SK-N-SH treated with all-trans-retinoic acid at 6 μM for 48 hours (cell line): Measurements from ENCODE around the gene FAR1.
A peak's percentile ranks its signal among the peaks of the same experiment; 100 is the strongest.

Source experiments
- ATAC-seq: fragments of 200-7000 bp; cut with Tn5 transposase; 3 replicates; pipeline ENCODE4 v1.9.1; 2020; ENCODE audit warnings: mild to moderate bottlenecking, moderate library complexity
- ARNTL ChIP-seq: fragments of 450-650 bp; formaldehyde crosslinking; IDR thresholded peaks from 2 replicates; pipeline ENCODE4 v1.5.0; 2020; ENCODE audit warnings: low read depth, mild to moderate bottlenecking, moderate library complexity, borderline replicate concordance
- BACH2 ChIP-seq: fragments of 250-450 bp; sonication (Bioruptor Pico); IDR thresholded peaks from 2 replicates; pipeline ENCODE4 v1.9.0; 2021; ENCODE audit warnings: mild to moderate bottlenecking, borderline replicate concordance
- CSDC2 ChIP-seq: fragments of 250-450 bp; sonication (Bioruptor Pico); IDR thresholded peaks from 2 replicates; pipeline ENCODE4 v1.5.0; 2020; ENCODE audit warnings: mild to moderate bottlenecking, moderate library complexity
- ESRRG ChIP-seq: fragments of 250-450 bp; sonication (Bioruptor Pico); IDR thresholded peaks from 2 replicates; pipeline ENCODE4 v1.6.1; 2021; ENCODE audit warnings: mild to moderate bottlenecking
- GLIS3 ChIP-seq: fragments of 250-450 bp; sonication (Bioruptor Pico); IDR thresholded peaks from 2 replicates; pipeline ENCODE4 v1.5.0; 2020; ENCODE audit warnings: mild to moderate bottlenecking, moderate library complexity
- ISL1 ChIP-seq: fragments of 250-450 bp; sonication (Bioruptor Pico); IDR thresholded peaks from 2 replicates; pipeline ENCODE4 v2.1.2; 2022; ENCODE audit warnings: mild to moderate bottlenecking, moderate library complexity
- PATZ1 ChIP-seq: fragments of 250-450 bp; sonication (Bioruptor Pico); IDR thresholded peaks from 2 replicates; pipeline ENCODE4 v1.8.0; 2020; ENCODE audit warnings: mild to moderate bottlenecking, moderate library complexity, borderline replicate concordance
- PPARA ChIP-seq: fragments of 250-450 bp; sonication (Bioruptor Pico); IDR thresholded peaks from 2 replicates; pipeline ENCODE4 v1.5.0; 2020; ENCODE audit warnings: mild to moderate bottlenecking, borderline replicate concordance
- SNAI2 ChIP-seq: fragments of 250-450 bp; sonication (Bioruptor Pico); IDR thresholded peaks from 2 replicates; pipeline ENCODE4 v1.5.0; 2020; ENCODE audit warnings: mild to moderate bottlenecking, moderate library complexity
- TCF4 ChIP-seq: fragments of 250-450 bp; sonication (Bioruptor Pico); IDR thresholded peaks from 2 replicates; pipeline ENCODE4 v1.8.0; 2021; ENCODE audit warnings: mild to moderate bottlenecking, moderate library complexity, borderline replicate concordance
- TOX ChIP-seq: fragments of 250-450 bp; sonication (Bioruptor Pico); IDR thresholded peaks from 2 replicates; pipeline ENCODE4 v1.8.0; 2021; ENCODE audit warnings: mild to moderate bottlenecking, moderate library complexity, borderline replicate concordance
- ZC3H10 ChIP-seq: fragments of 250-450 bp; sonication (Bioruptor Pico); IDR thresholded peaks from 2 replicates; pipeline ENCODE4 v1.5.1; 2021; ENCODE audit warnings: mild to moderate bottlenecking, moderate library complexity
- ZFP3 ChIP-seq: fragments of 250-450 bp; sonication (Bioruptor Pico); IDR thresholded peaks from 2 replicates; pipeline ENCODE4 v1.5.0; 2020; ENCODE audit warnings: mild to moderate bottlenecking, moderate library complexity
- ZNF565 ChIP-seq: fragments of 450-650 bp; formaldehyde crosslinking; conservative IDR thresholded peaks from 2 replicates; pipeline ENCODE4 v1.5.0; 2020; ENCODE audit warnings: low read depth, mild to moderate bottlenecking, moderate library complexity
- ZNF70 ChIP-seq: fragments of 450-650 bp; formaldehyde crosslinking; IDR thresholded peaks from 2 replicates; pipeline ENCODE4 v1.5.0; 2020; ENCODE audit warnings: mild to moderate bottlenecking, moderate library complexity
- ZNF8 ChIP-seq: fragments of 450-650 bp; formaldehyde crosslinking; IDR thresholded peaks from 2 replicates; pipeline ENCODE4 v1.5.0; 2020; ENCODE audit warnings: mild to moderate bottlenecking, moderate library complexity
- TF ChIP-seq, protein P1 (sequence below): fragments of 250-450 bp; sonication (Bioruptor Pico); IDR thresholded peaks from 2 replicates; pipeline ENCODE4 v1.5.1; 2020; ENCODE audit warnings: low read depth, mild to moderate bottlenecking, moderate library complexity
- TF ChIP-seq, protein P2 (sequence below): fragments of 250-450 bp; sonication (Bioruptor Pico); IDR thresholded peaks from 2 replicates; pipeline ENCODE4 v1.8.0; 2021; ENCODE audit warnings: low read depth, mild to moderate bottlenecking, moderate library complexity, borderline replicate concordance
- TF ChIP-seq, protein P3 (sequence below): fragments of 250-450 bp; sonication (Bioruptor Pico); IDR thresholded peaks from 2 replicates; pipeline ENCODE4 v1.5.1; 2021; ENCODE audit warnings: mild to moderate bottlenecking, moderate library complexity
- TF ChIP-seq, protein P4 (sequence below): fragments of 250-450 bp; sonication (Bioruptor Pico); IDR thresholded peaks from 2 replicates; pipeline ENCODE4 v1.5.0; 2020; ENCODE audit warnings: mild to moderate bottlenecking, moderate library complexity

FAR1 gene

DNA sequence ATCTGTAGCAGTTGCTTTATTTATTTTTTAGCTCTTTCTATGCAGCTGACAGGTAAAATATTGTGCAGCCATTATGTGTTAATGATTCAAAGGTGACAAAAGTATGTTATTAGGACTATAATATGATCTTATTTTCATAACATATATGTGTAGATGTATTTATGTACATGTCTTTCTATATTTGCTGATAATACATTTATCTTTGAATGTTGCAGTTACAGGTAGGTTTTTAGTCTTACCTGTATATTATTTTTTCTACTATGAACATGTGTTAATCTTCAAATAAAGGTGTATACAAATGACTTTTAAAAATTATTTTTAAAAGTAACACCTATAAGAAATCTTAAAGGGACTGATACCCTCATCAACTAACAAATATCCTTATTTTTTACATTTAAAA lies 33.6 kb downstream of the FAR1 start:
- no peak for ATAC-seq
- TF ChIP-seq PATZ1 = no peak
- no peak for TF ChIP-seq TOX (CRISPR knock-in tag)
- no peak for TF ChIP-seq ESRRG
- TF ChIP-seq, protein P1, sequence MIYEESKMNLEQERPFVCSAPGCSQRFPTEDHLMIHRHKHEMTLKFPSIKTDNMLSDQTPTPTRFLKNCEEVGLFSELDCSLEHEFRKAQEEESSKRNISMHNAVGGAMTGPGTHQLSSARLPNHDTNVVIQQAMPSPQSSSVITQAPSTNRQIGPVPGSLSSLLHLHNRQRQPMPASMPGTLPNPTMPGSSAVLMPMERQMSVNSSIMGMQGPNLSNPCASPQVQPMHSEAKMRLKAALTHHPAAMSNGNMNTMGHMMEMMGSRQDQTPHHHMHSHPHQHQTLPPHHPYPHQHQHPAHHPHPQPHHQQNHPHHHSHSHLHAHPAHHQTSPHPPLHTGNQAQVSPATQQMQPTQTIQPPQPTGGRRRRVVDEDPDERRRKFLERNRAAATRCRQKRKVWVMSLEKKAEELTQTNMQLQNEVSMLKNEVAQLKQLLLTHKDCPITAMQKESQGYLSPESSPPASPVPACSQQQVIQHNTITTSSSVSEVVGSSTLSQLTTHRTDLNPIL (CRISPR knock-in tag) = no peak
- TF ChIP-seq BACH2 (CRISPR knock-in tag) = no peak
- no peak for TF ChIP-seq ARNTL (CRISPR knock-in tag)
- TF ChIP-seq CSDC2 (CRISPR knock-in tag) = no peak
- no peak for TF ChIP-seq ZFP3

- TF ChIP-seq GLIS3 (no peak), ZNF8 (CRISPR knock-in tag) (no peak), SNAI2 (CRISPR knock-in tag) (no peak)
- TF ChIP-seq, protein P2, sequence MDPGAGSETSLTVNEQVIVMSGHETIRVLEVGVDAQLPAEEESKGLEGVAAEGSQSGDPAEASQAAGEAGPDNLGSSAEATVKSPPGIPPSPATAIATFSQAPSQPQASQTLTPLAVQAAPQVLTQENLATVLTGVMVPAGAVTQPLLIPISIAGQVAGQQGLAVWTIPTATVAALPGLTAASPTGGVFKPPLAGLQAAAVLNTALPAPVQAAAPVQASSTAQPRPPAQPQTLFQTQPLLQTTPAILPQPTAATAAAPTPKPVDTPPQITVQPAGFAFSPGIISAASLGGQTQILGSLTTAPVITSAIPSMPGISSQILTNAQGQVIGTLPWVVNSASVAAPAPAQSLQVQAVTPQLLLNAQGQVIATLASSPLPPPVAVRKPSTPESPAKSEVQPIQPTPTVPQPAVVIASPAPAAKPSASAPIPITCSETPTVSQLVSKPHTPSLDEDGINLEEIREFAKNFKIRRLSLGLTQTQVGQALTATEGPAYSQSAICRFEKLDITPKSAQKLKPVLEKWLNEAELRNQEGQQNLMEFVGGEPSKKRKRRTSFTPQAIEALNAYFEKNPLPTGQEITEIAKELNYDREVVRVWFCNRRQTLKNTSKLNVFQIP (CRISPR knock-in tag) = no peak
- no peak for ATAC-seq
Observed at GRCh38 chr11:13705710-13706109, 37.2 kb downstream of the FAR1 start.

DNA sequence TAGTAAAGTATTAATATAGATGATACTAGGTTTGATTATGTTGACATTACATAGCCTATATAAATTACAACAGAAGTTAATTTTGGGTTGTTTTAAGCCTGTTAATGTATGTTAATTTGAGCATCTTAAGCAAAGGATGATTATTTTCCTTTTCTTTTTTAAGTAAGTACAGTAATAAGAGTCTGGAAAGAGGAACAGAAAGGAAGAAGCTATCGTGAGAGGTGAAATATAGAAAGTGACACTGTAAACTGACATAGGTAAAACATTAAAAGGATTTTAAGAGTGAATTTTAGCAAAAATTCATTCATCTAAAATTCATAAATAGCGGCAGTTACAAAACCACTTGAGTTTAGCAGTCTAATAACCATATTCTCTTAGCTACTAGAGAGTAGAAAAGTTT lies 45.5 kb downstream of the FAR1 start:
- TF ChIP-seq TCF4 (CRISPR knock-in tag) (no peak), ZFP3 (no peak), GLIS3 (no peak), ARNTL (CRISPR knock-in tag) (no peak)
- TF ChIP-seq, protein P3, sequence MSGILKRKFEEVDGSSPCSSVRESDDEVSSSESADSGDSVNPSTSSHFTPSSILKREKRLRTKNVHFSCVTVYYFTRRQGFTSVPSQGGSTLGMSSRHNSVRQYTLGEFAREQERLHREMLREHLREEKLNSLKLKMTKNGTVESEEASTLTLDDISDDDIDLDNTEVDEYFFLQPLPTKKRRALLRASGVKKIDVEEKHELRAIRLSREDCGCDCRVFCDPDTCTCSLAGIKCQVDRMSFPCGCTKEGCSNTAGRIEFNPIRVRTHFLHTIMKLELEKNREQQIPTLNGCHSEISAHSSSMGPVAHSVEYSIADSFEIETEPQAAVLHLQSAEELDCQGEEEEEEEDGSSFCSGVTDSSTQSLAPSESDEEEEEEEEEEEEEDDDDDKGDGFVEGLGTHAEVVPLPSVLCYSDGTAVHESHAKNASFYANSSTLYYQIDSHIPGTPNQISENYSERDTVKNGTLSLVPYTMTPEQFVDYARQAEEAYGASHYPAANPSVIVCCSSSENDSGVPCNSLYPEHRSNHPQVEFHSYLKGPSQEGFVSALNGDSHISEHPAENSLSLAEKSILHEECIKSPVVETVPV (CRISPR knock-in tag) = no peak
- no peak for ATAC-seq

DNA sequence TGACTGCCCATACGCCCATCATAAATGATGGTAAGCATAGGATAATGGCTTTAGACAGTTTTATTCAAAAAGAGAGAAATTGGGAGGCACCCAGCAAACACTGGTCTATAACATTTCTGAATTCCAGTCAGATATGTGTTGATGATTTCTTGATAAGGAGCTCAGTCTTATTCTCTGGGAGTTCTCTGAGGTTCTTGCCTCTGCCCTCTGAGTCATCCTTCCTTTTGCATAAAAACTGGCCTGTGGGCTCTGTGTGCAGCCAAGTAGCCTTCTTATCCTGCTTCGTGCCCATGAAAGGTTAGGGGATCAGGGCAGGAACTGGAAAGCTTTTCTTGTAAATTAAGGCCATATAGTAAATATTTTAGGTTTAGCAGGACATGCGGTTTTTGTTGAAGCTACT lies 48.9 kb downstream of the FAR1 start:
- peak; percentile 98 for ATAC-seq
- TF ChIP-seq, protein P4, sequence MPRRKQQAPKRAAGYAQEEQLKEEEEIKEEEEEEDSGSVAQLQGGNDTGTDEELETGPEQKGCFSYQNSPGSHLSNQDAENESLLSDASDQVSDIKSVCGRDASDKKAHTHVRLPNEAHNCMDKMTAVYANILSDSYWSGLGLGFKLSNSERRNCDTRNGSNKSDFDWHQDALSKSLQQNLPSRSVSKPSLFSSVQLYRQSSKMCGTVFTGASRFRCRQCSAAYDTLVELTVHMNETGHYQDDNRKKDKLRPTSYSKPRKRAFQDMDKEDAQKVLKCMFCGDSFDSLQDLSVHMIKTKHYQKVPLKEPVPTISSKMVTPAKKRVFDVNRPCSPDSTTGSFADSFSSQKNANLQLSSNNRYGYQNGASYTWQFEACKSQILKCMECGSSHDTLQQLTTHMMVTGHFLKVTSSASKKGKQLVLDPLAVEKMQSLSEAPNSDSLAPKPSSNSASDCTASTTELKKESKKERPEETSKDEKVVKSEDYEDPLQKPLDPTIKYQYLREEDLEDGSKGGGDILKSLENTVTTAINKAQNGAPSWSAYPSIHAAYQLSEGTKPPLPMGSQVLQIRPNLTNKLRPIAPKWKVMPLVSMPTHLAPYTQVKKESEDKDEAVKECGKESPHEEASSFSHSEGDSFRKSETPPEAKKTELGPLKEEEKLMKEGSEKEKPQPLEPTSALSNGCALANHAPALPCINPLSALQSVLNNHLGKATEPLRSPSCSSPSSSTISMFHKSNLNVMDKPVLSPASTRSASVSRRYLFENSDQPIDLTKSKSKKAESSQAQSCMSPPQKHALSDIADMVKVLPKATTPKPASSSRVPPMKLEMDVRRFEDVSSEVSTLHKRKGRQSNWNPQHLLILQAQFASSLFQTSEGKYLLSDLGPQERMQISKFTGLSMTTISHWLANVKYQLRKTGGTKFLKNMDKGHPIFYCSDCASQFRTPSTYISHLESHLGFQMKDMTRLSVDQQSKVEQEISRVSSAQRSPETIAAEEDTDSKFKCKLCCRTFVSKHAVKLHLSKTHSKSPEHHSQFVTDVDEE = no peak
- TF ChIP-seq TOX (CRISPR knock-in tag) (no peak), ZC3H10 (no peak), ZFP3 (no peak), PATZ1 (no peak), ISL1 (CRISPR knock-in tag) (no peak), ARNTL (CRISPR knock-in tag) (no peak), ZNF70 (CRISPR knock-in tag) (no peak), CSDC2 (CRISPR knock-in tag) (no peak), PPARA (CRISPR knock-in tag) (no peak), SNAI2 (CRISPR knock-in tag) (no peak), ZNF8 (CRISPR knock-in tag) (no peak), ESRRG (no peak), GLIS3 (no peak), ZNF565 (CRISPR knock-in tag) (no peak)
- TF ChIP-seq, protein P3 (CRISPR knock-in tag) = no peak
- TF ChIP-seq, protein P2 (CRISPR knock-in tag) = no peak
